ENCODE data around the gene COX7C. TPM values are rescaled to one million over a fixed set of nuclear protein-coding genes. Genes with fewer than 3 reads are reported as not detected.
"Not testable (repeated sequence)": the region's sequence is repeated elsewhere in the genome, so short reads cannot be mapped to it uniquely, and the experiment has no call there.

The COX7C gene
- total RNA-seq: 100 to 1,000 TPM; 677 to 765 (median 717) TPM
- long read RNA-seq, donor 1, transcript COX7C-205 (3 exons, 369 nt): minor isoform, 17 of 314 reads
- long read RNA-seq, donor 1, transcript COX7C-201 (3 exons, 666 nt): major isoform, 295 of 314 reads
- long read RNA-seq, donor 1, partial matches to known transcripts: 0 of 314 reads
- long read RNA-seq, donor 1, other reads (novel, unspliced or antisense): 2 of 314 reads
- long read RNA-seq, donor 2, transcript COX7C-201 (3 exons, 666 nt): major isoform, 474 of 542 reads
- long read RNA-seq, donor 2, transcript COX7C-205 (3 exons, 369 nt): minor isoform, 49 of 542 reads
- long read RNA-seq, donor 2, partial matches to known transcripts: 0 of 542 reads
- long read RNA-seq, donor 2, other reads (novel, unspliced or antisense): 16 of 542 reads

- intact Hi-C loops (cut with DNase I, micrococcal nuclease): no loop called here
- Histone ChIP-seq H3K4me3 (peak within 1 kb of the TSS; percentile 92), H3K4me1 (ENCODE audit: low read depth) (peaks cover 9% of the 10 kb centered on the region), H3K36me3 (ENCODE audit: low read depth) (no peaks in the 10 kb centered on the region), H3K9me3 (no peaks in the 10 kb centered on the region)
- peak; percentile 83 to 99 (median 87) for DNase-seq
- peak; percentile 98 for ATAC-seq
- TF ChIP-seq CTCF (IDR thresholded peaks at IDR 0.05): no peak
Measured at GRCh38 chr5:86617756-86618576, at the start of gene COX7C. Gene COX7C (plus strand): TSS chr5:86617941. CDS start chr5:86618056, 115 bp downstream.

- H3K4me1 ChIP-seq (ENCODE audit: low read depth); intact Hi-C loops (cut with DNase I, micrococcal nuclease); ATAC-seq; DNase-seq; H3K36me3 ChIP-seq (ENCODE audit: low read depth); H3K4me3 ChIP-seq; H3K9me3 ChIP-seq: not testable (repeated sequence)
Measured at GRCh38 chr5:86569522-86570426, 48.0 kb upstream of the COX7C start.

GRCh38 chr5:86570427-86571083 lies 47.2 kb upstream of the COX7C start:
- DNase-seq (no peak), ATAC-seq (no peak)
- no peak for TF ChIP-seq CTCF (IDR thresholded peaks at IDR 0.05)
- no peak overlapping the region for H3K4me3 ChIP-seq
- H3K36me3 ChIP-seq (ENCODE audit: low read depth): no peaks in the 10 kb centered on the region
- H3K9me3 ChIP-seq: no peaks in the 10 kb centered on the region
- no peaks in the 10 kb centered on the region for H3K4me1 ChIP-seq (ENCODE audit: low read depth)
- intact Hi-C loops (cut with DNase I, micrococcal nuclease): no loop called here

GRCh38 chr5:86571109-86571508 lies 46.6 kb upstream of the COX7C start:
- H3K36me3 ChIP-seq (ENCODE audit: low read depth); H3K4me3 ChIP-seq; H3K4me1 ChIP-seq (ENCODE audit: low read depth); H3K9me3 ChIP-seq; ATAC-seq; DNase-seq; intact Hi-C loops (cut with DNase I, micrococcal nuclease): not testable (repeated sequence)

GRCh38 chr5:86572825-86573517 lies 44.8 kb upstream of the COX7C start:
- H3K4me1 ChIP-seq (ENCODE audit: low read depth): no peaks in the 10 kb centered on the region
- DNase-seq (no peak), ATAC-seq (no peak)
- intact Hi-C loops (cut with DNase I, micrococcal nuclease): no loop called here
- H3K9me3 ChIP-seq: no peaks in the 10 kb centered on the region
- no peak overlapping the region for H3K4me3 ChIP-seq
- H3K36me3 ChIP-seq (ENCODE audit: low read depth): no peaks in the 10 kb centered on the region
- TF ChIP-seq CTCF (IDR thresholded peaks at IDR 0.05): no peak
